HFFc6 (cell line): ENCODE data around the gene RABEPK. TPM values are rescaled to one million over a fixed set of nuclear protein-coding genes. Genes with fewer than 3 reads are reported as not detected.
"Not testable (repeated sequence)": the region's sequence is repeated elsewhere in the genome, so short reads cannot be mapped to it uniquely, and the experiment has no call there.

ENCODE experiments used
- DNase-seq: peaks from one replicate; pipeline ENCODE4 v3.0.0-alpha.2; 2018
- H3K27ac Mint-ChIP-seq: 2 replicates; pipeline ENCODE4 v1.8.0; 2020; ENCODE audit warnings: mild to moderate bottlenecking, mixed read lengths
- H3K27me3 Mint-ChIP-seq: 2 replicates; pipeline ENCODE4 v1.8.0; 2021; ENCODE audit warnings: mild to moderate bottlenecking, moderate library complexity, mixed read lengths; ENCODE audit not compliant: insufficient read depth
- H3K36me3 Mint-ChIP-seq: 2 replicates; pipeline ENCODE4 v1.8.0; 2021; ENCODE audit warnings: low read depth, mixed read lengths
- H3K4me1 Mint-ChIP-seq: 2 replicates; pipeline ENCODE4 v1.8.0; 2020; ENCODE audit warnings: low read depth, mixed read lengths
- H3K4me3 Mint-ChIP-seq: 2 replicates; pipeline ENCODE4 v1.8.0; 2020; ENCODE audit warnings: mild to moderate bottlenecking, moderate library complexity, mixed read lengths
- H3K9me3 Mint-ChIP-seq: 2 replicates; pipeline ENCODE4 v1.8.0; 2020; ENCODE audit warnings: mild to moderate bottlenecking, mixed read lengths
- total RNA-seq, 6 experiments: library from RNA; stranded (reverse); fragmentation: NEBNext Ultra II Directional; extraction: Animal tissue kit (Norgen Biotek cat#: 25700); gene quantifications; 2 replicates in 1 of 6; 3 replicates in 5 of 6; pipeline ENCODE4 v1.2.3, GENCODE V29; 2021
- TF ChIP-seq, protein P1 (sequence below): fragments of 200-600 bp; sonication (generic); IDR thresholded peaks from 2 replicates; pipeline ENCODE4 v1.5.0; 2021; ENCODE audit warnings: antibody characterized with exemption, mild to moderate bottlenecking

The RABEPK gene
- total RNA-seq, 6 experiments from 2014 or later, result 29.6 to 39.2 (median 32.7) TPM

DNA sequence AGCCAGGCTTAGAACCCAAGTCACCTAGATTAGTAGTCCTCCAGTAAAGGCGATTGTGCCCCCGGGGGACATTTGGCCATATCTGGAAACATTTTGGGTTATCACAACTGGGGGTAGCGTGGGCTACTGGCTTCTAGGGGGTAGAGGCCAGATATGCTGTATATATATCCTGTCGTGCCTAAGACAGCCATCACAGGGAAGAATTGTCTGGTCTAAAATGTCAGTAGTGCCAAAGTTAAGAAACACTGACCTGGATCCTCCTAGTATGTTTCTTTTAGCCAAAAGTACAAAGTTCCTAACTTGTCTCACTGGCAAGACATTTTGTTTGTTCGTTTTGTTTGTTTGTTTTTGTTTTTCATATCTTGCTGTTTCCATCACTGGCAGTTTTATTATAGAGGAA, 13.8 kb downstream of the RABEPK start:
- Mint-ChIP-seq H3K4me3 (no peak overlapping the region), H3K4me1 (no peaks in the 10 kb centered on the region), H3K36me3 (peaks cover 22% of the 10 kb centered on the region), H3K9me3 (no peaks in the 10 kb centered on the region), H3K27ac (no peak overlapping the region), H3K27me3 (no peaks in the 10 kb centered on the region)
- no peak for DNase-seq
- TF ChIP-seq, protein P1, sequence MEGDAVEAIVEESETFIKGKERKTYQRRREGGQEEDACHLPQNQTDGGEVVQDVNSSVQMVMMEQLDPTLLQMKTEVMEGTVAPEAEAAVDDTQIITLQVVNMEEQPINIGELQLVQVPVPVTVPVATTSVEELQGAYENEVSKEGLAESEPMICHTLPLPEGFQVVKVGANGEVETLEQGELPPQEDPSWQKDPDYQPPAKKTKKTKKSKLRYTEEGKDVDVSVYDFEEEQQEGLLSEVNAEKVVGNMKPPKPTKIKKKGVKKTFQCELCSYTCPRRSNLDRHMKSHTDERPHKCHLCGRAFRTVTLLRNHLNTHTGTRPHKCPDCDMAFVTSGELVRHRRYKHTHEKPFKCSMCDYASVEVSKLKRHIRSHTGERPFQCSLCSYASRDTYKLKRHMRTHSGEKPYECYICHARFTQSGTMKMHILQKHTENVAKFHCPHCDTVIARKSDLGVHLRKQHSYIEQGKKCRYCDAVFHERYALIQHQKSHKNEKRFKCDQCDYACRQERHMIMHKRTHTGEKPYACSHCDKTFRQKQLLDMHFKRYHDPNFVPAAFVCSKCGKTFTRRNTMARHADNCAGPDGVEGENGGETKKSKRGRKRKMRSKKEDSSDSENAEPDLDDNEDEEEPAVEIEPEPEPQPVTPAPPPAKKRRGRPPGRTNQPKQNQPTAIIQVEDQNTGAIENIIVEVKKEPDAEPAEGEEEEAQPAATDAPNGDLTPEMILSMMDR, result no peak

DNA sequence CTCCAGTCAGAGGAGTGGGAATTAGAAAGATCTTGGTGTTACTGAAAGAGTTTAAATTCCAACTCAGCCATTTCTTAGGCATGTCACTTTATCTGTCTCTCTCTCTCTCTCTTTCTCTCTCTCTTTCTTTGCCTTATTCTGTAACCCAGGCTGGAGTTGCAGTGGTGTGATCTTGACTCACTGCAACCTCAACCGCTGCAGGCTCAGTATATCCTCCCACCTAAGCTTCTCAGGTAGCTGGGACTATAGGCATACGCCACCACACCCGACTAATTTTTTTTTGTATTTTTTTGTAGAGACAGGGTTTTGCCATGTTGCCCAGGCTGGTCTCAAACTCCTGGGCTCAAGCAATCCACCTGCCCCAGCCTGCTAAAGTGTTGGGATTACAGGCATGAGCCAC, 18.3 kb downstream of the RABEPK start:
- no peak for DNase-seq
- H3K4me1 Mint-ChIP-seq, result no peaks in the 10 kb centered on the region
- no peak overlapping the region for H3K27ac Mint-ChIP-seq
- H3K27me3 Mint-ChIP-seq, result no peaks in the 10 kb centered on the region
- H3K36me3 Mint-ChIP-seq, result peaks cover 13% of the 10 kb centered on the region
- H3K4me3 Mint-ChIP-seq, result no peak overlapping the region
- TF ChIP-seq, protein P1, result no peak
- no peaks in the 10 kb centered on the region for H3K9me3 Mint-ChIP-seq

DNA sequence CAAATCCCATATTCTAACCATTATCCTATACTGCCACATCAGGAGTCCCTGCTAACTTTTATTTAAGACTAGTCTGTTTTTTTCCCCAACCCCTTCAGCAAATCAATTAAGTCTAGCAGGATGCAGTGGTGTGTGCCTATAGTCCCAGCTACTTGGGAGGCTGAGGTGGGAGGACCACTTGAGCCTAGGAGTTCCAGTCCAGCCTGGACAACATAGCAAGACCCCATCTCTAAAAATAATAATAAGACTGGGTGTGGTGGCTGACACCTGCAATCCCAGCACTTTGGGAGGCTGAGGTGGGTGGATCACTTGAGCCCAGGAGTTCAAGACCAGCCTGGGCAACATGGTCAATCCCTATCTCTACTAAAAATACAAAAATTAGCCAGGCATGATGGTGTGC, 24.5 kb downstream of the RABEPK start:
- H3K36me3 Mint-ChIP-seq, result peaks cover 13% of the 10 kb centered on the region
- H3K9me3 Mint-ChIP-seq, H3K27ac Mint-ChIP-seq, H3K4me3 Mint-ChIP-seq, H3K27me3 Mint-ChIP-seq, H3K4me1 Mint-ChIP-seq, DNase-seq: not testable (repeated sequence)

DNA sequence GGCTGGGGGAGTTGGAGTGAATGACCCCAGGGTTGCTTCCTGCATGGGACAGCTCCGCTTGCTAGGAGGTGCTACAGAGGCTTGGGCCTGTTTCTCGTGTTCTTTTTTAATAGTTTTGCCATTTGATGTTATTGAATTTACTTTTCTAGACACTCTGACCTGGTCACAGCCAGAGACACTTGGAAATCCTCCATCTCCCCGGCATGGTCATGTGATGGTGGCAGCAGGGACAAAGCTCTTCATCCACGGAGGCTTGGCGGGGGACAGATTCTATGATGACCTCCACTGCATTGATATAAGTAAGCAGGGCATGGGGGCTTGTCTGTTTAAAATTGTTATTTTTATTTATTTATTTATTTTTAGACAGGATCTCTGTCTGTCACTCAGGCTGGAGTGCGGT, 27.4 kb downstream of the RABEPK start:
- Mint-ChIP-seq H3K36me3 (peaks cover 12% of the 10 kb centered on the region; the same call in 1 of the 2 replicates), H3K27ac (no peak overlapping the region), H3K4me3 (no peak overlapping the region), H3K4me1 (no peaks in the 10 kb centered on the region), H3K27me3 (no peaks in the 10 kb centered on the region; the same call in 1 of the 2 replicates), H3K9me3 (no peaks in the 10 kb centered on the region)
- TF ChIP-seq, protein P1, result no peak
- no peak for DNase-seq

DNA sequence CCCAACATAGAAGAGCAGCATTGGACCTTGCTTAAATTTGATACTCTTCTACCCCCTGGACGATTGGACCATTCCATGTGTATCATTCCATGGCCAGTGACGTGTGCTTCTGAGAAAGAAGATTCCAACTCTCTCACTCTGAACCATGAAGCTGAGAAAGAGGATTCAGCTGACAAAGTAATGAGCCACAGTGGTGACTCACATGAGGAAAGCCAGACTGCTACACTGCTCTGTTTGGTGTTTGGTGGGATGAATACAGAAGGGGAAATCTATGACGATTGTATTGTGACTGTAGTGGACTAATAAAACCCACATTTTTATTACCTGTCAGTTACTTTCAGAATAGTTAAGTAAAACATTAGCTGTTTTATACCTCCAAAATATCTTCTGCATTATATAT, 33.3 kb downstream of the RABEPK start:
- Mint-ChIP-seq H3K4me1 (peaks cover 51% of the 10 kb centered on the region), H3K9me3 (no peaks in the 10 kb centered on the region), H3K4me3 (peak overlapping the region; percentile 28; the same call in 1 of the 2 replicates), H3K27me3 (peaks cover 4% of the 10 kb centered on the region; the same call in 1 of the 2 replicates), H3K36me3 (peaks cover 46% of the 10 kb centered on the region), H3K27ac (peak overlapping the region; percentile 91)
- peak; percentile 99 for DNase-seq
- TF ChIP-seq, protein P1, result no peak

DNA sequence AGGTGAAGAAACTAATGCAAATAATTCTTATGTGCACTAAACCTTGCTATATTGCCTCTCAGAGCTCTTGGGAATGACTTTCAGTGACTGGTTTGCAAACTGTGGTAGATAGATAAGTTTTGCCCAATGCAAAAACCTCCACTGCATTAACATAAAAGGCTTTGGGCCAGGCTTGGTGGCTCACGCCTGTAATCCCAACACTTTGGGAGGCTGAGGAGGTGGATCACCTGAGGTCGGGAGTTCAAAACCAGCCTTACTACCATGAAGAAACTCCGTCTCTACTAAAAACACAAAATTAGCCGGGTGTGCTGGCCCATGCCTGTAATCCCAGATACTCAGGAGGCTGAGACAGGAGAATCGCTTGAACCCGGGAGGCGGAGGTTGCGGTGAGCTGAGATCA, 33.8 kb downstream of the RABEPK start:
- Mint-ChIP-seq H3K36me3 (peaks cover 50% of the 10 kb centered on the region), H3K27ac (peak overlapping the region; percentile 91), H3K4me1 (peaks cover 55% of the 10 kb centered on the region)
- not testable (repeated sequence) for H3K4me3 Mint-ChIP-seq, H3K9me3 Mint-ChIP-seq, H3K27me3 Mint-ChIP-seq, DNase-seq
